NCI-H1694 (cell line): ENCODE data around the gene INF2.
"Not testable (repeated sequence)": the region's sequence is repeated elsewhere in the genome, so short reads cannot be mapped to it uniquely, and the experiment has no call there.

Experiments
- DNase-seq: peaks from one replicate; lab custom pipeline; 2025; lab: John Stamatoyannopoulos, UW

Gene INF2

DNA sequence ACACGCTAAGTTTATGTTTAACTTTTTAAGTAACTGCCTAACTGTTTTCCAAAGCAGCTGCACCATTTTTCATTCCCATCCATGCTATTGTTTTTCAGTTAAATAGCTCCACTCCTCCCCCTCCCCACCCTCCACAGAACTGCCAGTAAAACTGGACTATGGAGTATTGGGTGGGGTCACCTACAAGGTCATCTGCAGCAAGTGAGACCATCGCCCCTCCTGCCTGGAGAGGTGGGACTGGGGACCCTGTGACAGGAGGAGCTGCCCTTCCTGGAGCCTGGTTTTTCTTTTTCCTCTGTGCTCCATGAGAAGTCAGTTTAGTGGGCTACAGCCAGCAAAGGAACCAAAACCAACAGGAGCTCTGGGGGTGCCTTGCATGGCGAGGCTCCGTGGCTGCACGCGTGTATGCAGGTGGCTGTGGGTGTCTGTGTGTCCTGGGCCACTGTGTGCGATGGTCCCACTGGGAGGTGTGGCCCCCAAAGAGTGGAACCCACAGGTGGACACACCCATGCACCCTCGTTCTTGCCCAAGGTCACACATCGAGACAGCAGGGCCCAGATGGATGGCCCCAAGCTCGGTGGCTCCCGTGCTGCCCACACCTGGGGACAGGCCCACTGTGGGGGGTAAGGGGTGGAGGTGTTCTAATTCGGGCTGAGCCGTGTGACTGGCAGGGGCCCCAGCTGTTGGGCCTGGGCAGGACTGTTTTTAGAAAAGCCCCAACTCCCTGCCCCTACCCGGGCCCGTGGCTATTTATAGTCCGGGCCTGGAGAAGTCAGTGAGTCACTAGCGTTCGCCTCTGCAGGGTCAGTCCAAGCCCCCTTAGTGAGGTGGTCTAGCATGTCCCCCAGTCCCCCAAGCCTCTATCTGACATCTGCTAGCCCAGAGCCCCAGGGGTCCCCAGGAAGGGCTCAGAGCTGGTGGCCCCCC lies 32.4 kb downstream of the INF2 start:
- no peak for DNase-seq

DNA sequence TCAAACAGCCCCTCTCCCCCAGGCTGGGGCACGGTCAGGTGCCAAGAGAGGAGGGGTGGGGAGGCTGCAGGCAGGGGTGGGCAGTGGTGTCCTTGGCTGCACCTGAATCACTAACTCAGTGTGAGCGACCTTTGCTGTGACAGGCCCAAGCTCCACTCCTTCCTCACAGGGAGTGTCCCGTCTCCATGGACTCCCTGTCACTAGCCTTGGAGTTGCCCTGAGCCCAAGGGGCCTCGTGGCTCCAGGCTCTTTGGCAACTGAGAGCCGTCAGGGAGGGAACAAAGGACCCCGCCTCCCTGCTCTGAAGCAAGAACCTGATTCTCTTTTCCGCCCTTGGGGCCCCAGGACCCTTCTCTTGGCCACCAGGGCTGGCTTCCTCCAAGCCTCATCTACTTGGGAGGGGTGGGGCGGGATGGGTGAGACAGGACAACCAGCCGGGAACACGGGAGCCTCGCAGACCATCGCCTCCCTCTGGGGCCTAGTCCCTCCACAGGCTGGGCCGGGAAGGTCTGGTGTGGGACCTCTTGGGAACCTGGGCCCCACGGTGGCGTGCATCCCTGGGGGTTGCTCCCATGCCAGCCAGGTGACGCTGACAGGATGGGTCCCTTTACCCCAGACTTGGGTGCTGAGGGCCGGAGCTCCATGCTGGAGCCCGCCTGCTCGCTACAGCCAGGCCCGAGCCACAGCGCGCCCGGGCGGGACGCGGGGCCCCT lies 33.7 kb downstream of the INF2 start:
- no peak for DNase-seq

DNA sequence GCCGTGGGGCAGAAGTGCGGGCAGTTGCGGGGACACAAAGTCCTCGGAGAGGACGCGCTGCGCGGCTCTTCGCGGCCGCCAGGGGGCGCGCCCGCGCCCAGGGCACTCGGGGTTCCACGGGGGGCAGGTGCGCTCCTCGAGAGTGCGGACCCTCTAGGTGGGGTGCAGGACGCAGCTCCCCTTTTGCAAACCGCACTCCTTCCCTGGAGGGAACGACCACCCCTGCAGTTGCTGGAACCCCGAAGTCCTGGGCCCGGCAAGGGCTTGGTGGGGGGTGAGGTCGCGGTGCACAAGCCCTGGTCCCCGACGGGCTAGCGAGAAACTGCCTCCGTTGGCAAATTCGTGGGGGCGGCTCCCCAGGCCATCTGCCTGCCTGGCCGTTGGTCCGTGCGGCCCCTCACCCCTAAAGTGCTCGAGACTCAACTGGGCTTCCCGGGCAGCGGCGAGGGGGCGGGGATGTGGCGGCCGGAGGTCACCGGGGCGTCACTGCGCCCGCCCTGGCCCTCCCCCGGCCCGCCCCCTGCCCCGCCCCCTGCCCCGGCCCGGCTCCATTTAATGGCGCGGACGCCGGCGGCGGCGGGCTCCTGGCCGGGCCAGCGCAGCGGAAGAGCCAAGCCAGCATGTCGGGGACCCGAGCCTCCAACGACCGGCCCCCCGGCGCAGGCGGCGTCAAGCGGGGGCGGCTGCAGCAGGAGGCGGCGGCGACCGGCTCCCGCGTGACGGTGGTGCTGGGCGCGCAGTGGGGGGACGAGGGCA lies 34.4 kb downstream of the INF2 start, which contains the start of gene ADSS1:
Gene ADSS1 (plus strand): TSS at position 579 of the 756 bp plus-strand sequence. CDS start 42 bp downstream, at position 621.
- DNase-seq, result no peak

DNA sequence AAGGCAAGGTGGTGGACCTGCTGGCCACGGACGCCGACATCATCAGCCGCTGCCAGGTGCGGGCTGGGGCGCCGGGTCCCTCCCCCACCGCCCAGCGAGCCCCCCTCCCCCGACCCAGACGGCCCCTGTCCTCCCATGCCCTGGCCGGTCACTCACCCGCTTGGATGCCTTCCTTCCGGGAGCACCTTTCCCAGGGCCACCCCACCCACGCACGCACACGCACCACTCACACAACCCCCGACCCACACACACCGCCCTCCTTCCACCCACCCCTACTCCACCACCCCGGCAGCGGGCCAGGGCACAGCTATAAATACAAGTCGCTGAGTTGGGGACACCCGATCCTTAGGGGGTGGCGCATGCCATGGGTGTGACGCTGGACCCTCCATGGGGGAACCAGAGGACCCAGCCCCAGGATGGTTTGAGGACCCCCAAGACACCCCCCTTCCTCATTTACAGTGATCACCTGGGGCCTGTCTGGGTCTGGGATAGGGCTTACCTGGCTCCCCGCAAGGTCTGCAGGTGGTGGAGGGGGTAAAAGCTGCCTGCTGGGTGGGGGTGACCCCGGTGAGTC lies 35.1 kb downstream of the INF2 start:
- no peak for DNase-seq

DNA sequence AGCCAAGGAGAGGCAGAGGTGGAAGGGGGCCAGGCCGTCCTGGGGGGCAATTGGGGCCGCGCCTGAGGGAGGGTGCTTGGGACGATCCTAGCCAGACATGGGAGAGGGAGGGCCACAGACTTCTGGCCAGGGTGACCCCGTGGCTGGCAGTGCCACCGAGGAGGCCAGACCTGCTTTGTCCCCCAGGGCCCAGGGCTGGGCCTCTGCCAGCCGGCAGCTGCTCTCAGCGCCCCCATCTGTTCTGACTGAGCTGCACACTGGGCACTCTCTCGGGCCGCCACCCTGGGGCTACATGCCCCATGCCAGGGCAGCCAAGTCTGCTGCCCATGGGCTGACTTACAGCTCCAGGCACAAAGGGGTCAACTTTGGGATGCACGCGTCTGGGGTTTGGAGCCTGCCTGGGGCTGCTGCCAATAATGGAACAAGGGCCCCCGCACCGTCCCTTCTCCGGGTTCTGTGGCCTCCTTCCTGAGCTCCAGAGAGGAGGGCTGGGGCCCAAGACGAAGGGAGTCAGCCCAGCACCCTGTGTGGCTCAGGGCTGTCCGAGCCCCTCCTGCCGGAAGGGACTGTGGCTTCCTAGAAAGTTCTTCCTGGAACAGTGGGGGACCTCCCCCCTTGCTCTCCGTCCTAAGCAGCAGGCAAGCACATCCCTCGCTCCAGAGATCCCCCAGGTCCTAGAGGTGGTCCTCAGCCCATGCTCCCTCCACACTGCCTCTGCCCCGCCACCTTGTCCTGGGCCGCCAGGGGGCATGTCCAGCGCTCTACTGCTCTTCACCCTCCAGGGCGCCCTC lies 35.8 kb downstream of the INF2 start:
- peak; percentile 34 for DNase-seq

DNA sequence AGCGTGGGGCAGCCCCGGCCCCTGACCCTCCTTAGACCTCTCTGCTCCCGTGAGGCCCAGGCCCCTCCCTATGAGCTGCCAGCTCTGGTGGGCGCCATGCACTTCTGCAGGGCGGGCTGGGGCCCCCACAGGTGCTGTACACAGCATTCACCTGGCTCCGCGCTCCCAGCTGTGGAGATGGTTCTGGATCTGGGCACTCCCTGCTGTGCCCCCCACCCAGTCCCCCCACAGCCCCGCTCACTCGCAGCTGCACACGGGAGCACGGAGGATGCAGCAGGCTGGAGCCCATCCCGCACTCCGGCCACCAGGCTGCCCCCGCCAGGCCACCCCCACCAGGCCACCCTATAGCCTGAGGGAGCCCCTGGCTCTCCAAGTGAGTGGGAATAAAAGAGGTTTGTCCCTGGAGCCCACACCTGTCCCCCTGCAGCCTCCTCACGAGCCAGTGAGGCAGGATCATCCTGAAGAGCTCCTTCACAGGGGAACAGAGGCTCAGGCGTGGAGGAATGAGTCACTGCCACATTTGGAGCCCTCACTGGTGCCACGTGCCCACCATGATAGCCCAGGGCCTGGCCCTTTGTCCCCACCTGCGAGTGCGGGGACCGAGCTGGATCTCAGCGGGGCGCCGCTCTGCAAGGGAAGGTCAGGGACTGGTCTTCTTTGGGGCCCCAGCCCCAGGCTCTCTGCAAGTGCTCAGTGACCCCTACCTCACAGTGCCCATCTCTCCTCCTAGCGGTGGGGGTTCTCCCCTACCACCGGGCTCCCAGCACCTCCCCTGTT lies 36.5 kb downstream of the INF2 start:
- DNase-seq, result no peak

DNA sequence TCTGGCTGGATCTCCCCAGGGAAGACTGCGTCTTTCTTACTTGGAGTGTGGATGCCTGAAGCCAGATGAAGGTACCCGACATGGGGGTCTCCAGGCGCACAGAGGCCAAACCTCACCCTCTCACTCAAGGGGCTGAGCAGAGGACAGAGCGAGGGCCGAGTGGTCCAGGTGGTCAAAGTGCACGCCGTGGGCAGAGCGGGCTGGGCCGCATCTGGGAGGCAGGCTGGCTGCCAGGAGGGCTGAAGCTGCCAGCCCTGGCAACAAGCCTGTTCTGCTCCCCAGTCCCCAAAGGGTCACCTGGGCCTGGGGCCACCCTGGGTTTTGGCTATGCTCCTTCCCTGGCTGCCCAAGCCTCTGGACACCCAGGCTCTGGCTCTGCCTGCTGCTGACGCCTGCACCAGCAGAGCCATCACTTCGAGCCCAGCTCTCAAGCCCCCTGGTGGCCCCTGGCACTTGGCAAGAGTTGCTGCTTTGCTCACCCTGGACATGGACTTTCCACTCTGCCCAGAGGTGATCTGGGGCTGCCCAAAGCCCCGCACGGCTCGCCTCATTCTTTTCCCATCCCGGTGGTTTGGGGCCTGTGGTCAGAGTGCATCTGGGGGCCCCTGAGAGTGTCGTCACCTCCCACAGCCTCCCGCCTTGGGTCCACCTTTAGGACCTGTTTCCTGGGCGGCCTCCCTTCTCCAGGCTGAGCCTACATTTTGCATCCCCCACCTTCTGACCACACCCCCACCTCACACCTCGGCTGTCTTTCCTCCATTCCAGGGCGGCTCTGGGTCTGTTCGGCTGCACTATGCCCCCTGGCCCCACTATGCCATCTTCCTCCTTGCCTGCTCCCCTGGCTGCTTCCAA lies 37.4 kb downstream of the INF2 start:
- DNase-seq, result no peak

DNA sequence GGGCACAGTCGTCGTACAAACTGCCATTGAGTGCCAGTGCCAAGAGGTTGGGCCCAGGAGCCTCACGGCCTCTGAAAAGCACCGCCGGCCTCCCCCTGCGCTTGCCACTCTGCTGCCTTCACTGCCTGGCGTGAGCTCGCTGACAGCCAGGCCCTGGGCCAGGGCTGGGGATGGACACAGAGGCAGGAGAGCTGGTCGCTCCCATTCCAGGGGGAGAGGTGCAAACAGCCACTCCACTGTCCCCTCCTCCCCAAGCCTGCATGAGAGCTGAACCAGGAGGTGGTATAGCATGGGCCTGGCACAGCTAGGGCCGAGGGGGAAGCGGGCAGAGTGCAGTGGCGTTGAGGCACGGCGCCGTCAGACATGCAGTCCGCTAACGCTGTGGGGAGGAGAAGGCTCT lies 39.2 kb downstream of the INF2 start:
- DNase-seq, result no peak

DNA sequence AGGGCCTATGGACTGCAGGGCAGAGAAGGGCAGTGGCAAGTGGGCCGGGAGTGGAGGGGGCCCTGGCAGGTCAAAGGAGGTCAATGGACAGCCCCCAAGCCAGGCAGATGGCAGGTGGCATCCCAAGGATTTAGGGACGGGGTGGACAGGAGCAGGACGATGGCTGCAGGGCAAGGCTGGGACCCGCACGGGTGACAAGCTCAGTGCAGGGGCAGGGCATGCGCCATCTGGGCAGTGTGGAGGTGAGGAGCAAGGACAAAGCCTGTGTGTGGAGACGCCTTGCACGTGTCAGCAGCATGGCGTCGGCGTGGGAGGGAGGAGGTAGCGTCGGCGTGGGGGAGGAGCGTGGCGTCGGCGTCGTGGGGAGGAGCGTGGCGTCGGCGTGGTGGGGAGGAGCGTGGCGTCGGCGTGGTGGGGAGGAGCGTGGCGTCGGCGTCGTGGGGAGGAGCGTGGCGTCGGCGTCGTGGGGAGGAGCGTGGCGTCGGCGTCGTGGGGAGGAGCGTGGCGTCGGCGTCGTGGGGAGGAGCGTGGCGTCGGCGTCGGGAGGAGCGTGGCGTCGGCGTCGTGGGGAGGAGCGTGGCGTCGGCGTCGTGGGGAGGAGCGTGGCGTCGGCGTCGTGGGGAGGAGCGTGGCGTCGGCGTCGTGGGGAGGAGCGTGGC lies 39.9 kb downstream of the INF2 start:
- not testable (repeated sequence) for DNase-seq

DNA sequence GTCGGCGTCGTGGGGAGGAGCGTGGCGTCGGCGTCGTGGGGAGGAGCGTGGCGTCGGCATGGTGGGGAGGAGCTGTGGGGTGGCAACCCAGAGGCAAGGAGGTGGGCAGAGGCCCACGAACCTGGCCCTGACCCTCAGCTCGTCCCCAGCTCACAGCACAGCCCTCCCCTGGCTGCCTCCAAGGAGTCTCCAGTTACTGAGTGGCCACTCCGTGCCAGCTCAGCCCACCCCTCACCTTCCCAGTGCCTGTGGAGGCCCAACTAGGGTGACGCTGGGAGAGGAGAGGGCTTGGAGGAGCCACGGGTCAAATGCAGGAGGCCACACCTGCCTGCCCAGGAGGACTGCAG lies 40.4 kb downstream of the INF2 start:
- no peak for DNase-seq

DNA sequence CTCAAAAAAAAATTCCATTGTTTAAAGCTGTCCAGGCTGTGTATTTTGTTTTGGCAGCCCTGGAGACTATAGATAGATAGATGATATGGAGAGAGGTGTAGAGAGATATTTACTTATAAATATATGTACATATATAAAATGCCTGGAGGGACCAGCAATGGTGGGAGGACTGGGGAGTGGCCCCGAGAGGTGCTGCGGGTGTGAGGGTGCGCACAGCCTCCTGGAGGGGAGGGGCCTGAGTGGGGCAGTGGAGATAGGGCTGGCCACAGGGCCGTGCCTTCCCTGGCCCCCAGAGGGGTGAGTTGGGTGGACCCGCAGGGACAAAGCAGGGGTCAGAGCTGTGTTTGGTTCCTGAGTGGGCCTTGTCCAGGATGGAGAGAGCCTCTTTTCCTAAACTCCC lies 41.1 kb downstream of the INF2 start:
- DNase-seq, result no peak

DNA sequence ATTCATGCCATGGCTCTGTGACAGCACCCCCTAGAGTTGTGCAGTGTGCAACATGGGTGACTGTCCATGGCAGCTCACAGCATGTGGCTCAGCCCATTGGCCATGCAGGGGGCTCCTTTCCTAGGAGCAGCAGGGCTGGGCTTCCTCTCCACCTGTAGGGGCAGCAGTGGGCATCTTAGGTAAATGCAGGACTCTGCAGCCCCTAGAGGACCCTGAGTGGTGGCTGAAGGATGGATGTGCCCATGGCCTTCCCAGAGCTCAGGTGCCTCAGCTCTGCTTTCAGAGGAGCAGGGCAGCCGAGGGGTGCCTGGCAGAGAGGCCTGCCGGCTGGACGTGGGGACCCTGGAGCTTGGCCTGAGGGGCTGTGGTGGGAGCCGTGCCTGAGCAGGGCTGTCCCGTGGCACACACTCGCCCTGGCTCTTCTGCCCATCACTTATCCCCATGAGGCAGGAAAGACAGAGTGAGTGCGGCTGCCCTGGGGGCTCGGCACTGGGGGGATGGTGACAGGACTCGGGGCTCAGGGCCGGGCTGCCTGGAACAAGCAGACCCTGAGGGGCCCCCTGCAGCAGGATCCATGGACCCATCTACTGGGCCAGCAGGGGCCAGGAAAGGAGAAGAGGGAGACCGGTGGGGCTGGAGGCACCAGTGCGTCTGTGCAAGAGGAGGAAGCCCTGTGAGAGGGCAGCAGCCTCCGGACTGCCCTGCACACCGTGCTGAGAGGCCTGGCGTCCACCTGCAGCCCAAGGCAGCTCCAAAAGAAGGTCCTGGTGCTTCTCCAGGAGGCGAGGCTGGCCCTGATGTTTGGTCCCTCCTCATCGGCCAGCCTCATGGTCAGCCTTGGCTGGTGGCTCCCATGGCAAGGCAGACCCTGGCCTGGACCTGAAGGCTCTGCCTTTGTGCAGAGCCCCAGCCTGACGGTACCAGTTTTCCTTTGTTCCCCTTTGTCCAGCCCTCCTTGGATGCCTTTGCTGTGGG lies 42.2 kb downstream of the INF2 start:
- DNase-seq, result peak; percentile 55

DNA sequence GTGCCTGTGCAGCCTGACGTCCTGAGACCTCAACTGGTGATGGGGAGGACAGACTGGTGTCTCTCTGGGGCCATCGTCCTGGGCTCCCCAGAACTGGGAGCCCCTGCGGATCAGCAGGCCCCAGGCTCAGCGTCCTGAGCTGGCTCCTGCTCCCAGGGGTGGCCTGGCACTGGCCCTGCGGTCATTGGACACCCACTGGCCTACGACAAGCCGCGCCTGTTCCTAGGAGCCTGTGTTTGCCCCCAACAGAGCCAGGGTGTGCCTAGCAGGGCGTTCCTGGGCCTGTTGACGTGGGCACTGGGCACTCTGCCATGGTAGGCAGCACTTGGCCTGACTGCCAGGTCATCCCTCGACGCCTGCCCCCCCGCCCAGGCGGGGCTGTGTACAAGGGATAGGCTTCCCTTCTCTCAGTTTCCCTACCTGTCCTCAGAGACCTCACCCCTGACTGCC lies 43.0 kb downstream of the INF2 start:
- DNase-seq, result no peak

DNA sequence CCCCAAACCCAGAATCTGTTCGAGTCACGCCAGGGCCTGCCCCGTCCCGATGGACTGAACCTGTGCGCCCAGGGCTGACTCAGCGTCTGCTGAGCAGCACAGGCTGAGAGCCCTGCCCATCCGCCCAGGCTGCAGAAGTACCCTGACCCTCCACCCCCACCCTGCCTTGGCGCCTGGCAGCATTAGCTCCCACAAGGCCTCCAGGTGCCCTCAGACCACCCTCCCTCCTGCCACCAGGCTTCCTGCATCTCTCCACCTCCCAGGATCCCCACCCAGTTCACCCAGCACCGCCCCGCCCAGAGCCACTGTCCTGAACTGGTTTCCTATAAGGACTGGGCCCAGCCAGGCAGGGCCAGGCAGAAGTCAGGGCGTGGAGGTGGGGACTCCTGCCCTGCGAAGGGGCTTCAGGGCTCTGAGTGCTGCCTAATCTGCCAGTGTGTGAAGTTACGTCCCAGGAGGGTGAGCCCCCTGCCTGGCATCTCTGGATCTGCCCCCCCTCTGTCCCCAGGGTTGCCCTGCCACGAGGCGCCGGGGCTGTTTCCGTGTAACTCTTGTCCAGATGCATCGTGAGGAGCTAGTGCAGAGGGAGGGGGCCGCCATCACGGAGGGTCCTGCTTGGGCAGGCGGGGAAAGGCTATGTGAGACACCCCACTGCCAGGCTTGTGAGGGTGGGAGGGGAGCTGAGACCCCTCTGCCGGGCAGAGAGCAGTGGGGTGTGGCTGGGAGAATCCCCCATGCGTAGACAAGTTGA lies 43.7 kb downstream of the INF2 start:
- no peak for DNase-seq

DNA sequence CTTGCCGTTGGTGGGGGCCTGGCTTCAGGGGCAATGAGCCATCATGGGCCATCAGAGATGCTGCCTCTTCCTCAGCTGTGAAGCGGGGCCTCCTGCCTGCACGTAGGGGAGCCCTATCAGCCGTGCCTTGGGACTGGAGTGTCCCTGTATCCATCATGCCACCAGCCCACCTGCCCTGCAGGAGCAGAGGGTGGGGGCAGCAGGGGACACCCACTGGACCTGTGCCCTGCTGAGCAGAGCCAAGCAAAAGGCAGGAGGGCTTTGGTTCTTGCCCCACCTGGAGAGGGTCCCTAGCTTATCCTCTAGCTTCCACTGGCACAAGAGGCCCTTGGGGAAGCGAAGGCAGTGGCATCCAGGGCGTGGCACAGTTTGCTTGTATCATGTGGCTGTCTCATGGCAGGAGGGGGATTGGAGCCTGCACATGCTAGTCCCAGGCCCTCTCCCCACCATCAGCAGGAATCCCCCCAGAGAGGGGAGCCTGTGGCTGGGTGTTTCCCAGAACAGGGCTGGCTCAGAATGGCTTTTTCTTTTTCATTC lies 44.7 kb downstream of the INF2 start:
- DNase-seq, result no peak

DNA sequence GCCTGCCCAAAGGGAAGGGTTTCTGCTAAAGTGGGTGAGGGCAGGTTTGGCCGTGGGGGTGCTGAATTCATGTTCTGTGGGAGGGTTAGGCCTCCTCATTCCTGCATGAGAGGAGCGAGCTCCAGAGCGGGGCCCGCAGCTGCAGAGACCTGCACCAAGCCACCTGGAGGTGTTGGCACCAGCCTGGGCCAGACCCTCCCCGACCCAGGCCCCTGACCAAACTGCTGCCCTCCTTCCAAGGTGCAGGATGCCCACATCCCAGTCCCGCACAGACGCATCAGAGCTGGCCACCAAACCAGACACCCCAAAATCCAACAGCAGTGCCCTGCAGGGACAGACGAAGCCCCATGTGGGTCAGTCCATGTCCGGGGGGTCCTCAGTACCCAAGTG lies 45.2 kb downstream of the INF2 start:
- no peak for DNase-seq
